Activated T-cell treated with anti-CD3 and anti-CD28 coated beads for 24 hours (primary cell): ENCODE data around the gene MCAT.

Experiments
- DNase-seq: peaks from one replicate; pipeline ENCODE4 v3.0.0-alpha.2; 2020; ENCODE audit warnings: low read depth

The MCAT gene

DNA sequence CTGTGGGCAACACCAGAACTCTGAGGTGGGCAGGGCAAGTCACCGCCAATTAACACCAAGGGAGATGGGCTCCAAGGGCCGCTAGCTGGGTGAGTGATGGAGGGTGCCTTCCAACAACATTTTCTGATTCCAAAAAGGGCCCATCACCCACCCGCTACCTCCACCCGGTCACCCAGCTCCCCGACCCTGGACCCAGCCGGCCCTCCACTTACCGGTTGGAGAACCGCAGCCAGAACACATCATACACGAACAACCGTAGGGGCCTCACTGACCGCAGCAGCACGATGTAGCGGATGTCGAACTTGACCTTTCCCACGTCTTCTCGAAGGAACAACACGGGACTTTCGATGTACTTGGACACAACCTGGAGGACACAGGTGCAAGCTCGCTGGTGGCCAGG lies 29.0 kb upstream of the MCAT start:
- DNase-seq: no peak

DNA sequence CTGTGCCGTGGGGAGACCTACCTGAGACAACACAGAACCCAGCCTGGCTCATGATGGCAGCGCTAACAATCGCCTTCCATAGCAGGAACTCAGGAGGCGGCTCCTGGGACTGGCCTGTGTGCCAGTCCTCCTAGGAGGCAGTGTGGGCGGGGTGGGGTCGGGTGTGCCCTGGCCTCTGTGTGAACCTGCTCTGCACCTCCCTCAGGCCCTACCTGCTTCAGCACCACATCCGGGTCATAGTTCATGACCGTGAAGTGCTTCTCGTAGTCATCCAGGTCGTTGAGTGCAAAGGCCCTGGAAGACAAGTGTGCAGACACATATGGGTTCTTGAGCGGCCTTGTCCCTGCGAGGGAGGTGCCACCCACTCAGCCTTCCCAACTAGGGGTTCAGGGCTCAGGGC lies 28.4 kb upstream of the MCAT start:
- no peak for DNase-seq

DNA sequence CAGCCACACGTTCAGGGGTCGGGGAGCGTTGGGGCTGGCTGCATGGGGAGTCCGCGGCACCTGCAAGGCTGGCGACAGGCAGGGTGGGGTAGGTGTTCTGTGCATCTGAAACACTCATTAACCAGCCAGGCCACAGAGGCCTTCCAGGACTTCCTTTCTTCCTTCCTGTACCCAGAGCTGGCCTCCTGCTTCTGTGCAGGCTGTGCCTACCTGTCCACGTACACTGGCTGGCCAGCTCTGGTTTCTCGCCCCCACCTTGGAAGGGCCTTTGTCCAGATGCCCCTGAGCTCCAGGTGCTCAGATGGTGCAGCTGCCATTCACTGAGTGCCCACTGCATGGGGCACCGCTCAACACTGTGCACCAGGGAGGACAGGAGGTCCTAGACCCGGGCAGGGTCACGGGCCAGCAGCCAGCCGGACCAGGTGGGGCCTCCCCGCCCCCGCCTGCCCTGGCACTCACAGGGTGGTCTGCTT lies 27.9 kb upstream of the MCAT start:
- no peak for DNase-seq

DNA sequence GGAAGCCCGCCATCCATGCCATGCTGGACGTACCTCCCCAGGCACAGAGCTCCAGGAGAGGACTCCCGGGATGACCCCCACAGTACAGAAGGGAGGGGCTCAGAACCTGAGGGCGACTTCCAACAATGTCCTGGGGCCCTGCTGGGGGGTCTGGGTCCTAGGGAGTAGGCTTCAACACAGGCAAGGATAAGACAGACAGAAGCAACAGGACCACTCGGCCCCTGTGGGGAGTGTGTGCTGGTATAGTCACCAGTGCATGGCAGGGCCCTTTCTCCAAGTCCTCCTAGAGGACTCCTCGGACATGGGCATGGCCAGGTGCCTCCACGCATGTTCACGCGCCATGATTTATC lies 26.9 kb upstream of the MCAT start:
- DNase-seq: no peak

DNA sequence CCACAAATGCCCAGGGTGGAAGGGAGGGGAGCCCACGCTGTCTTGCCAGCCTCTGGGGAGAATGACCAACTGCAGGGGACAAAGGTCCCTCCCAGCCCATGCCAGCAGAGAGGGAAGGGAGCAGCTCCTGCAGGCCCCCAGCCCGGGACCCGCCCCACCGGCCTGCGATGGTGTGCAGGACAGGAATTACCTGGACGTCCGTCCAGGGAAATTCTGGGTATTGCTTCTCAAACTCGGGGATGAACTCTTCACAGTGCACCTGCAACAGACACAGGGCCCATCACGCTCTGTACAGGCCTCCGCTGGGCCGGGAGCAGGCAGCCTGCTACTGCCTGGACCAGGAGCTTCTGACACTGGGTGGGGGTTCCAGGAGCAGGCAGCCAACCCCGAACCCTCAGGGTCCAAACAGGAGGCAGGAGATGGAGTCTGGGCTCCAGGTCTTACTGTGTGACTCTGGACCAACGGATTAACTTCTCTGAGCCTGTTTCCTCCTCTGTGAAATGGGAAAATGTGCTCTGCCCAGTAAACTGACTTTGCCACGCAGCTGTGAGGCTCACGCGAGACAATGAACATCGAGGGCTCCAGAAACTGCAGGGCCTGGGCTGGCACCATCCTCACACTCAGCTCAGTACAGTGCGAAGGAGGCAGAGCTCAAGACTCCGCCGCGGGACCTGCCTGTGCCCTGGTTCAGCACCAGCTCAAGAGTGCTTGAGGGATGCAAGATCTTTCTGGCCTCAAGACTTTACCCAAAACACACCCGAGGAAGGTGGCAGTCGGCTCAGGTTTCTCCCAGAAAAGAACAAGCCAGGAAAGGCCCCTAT lies 26.3 kb upstream of the MCAT start:
- DNase-seq: no peak

DNA sequence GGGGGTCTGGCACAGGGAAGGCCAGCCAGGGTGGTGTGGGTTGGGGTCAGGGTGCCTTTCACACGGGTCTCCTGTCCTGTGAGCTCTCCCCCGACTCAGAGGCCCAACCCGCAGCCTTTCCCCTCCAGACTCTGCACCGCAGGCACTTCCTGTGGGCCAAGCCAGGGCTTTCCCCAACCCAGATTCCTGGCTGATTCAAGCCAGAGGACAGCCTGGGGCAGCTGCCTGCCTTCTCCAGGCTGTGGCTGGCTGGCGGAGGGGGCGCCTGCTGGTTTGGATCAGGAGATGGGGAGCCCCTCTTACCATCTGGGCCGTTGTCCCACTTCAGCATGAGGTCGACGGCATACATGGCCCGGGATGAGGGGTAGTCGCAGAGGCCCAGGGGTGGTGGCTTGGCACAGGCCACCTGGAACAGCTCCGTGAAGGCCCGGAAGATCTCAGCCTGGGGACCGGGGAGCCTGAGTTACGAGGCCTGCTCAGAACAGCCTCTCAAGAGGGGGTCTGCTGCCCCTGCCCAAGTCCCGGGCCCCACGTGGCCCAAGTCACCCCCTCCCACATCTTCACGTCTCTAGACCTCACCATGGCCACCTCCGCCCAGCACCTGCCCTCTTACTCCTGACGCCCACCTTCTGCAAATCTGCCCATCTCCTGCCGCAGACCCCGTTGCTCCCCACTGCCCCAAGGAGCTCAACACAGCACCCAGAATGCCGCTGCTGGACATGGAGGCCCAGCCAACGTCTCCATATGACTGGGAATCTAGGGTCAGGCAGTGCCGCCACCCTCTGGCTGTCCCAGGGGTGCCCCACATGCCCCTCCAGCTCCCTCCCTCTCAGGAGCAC lies 25.5 kb upstream of the MCAT start:
- no peak for DNase-seq

DNA sequence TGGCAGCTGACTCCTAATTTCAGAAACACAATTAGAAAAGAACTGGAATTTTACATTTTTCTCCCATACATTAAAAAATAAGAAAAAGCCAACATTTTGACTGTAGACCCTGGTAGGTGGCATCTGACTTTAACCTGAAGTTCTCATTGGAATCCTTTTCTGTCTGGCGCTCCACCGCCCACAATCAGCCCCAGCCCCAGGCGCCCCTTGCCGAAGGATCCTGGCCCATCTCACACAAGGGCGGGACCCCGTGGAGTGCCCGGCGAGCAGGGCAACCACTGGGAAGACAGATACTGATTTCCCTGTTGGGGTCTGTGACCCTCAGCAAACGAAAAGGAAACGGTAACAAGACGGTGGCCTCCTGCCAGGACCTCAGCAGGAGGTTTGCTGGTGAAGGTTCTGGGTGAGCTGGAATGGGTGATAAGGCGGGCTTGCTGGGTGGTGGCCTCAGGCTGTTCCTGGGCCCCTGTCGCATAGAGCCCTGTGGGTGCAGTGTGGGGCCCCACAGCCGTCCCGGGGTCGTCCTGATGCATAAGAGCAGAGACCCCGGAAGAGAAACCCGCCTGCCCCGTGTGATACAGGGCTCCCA lies 23.9 kb upstream of the MCAT start:
- no peak for DNase-seq

DNA sequence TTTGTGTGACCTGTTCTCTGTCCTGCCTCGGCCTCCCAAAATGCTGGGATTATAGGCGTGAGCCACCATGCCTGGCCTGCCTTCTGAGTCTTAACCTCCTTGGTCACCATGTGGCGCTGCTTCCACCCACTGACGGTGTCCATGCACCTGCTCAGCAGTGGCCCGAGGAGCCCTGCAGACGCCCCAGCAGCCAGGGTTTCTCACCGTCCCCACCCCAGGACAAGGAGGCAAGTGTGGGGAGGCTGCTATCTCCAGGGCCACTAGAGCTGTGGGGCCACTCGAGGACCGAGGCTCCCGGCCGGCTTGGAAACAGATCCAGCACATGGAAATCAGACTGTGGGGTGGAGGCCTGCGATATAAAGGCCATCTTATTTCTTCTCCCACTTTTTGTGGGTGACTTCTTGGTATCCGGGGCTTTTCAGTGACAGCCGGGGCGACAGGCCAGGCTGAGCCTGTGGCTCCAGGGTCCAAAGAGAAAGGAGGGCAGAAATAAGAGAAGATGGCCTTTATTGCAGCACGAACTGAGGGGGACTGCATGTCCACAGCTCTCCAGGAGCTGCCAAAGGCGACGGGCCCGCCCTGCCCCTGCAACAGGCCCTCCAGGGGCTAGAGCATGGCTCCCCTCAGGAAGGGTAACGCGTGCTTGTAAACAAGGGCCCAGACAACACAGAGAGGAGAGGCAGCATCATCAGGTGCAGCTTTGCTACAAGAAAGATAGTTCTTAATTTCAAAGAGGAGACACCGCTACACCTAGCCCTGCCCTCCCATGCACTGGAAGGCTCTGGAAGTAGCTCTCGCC lies 23.1 kb upstream of the MCAT start:
- DNase-seq: no peak

DNA sequence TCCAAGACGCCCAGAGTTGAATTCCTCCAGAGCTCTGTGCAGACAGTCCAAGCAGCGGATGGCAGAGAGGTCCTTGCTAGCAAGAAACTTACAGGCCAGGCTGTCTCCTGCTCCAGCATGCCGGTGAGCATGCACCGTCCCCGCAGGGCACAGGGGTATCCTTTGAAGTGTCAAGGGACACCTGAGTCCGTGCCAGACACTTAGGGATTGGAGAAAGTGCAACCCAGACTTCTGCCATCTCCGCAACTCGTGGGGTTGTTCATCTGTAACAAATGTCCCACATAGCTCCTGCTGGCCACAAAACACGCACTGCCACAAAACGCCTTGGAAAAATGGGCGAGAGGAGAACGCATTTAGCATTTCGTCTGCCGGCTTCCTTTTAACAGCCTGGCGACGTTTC lies 21.4 kb upstream of the MCAT start:
- no peak for DNase-seq

DNA sequence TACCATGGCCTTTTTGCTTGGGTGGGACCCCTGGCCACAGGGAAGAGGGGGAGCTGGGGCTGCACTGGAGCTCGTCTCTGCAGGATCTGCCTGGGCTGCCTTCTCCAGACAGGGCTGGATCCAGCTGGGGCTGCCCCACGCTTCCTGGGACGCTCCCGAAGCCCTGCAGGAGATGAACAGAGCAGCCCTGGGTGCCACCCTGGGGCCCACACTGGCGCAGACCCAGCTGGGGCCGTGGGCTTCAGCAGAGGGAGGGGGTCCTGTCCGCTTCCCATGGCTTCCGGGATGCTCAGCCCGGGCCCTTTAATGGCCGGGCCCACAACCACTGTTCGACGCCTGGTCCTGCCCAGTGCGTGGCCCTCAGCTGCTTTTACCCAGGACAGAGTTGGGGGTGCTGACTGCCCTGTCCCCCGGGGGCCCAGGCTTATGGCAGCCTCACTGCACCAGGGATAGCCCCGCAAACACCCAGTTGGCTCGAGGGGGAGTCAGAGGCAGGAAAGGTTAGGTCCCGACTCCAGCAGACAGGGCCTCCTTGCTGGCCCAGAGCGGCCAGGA lies 20.1 kb upstream of the MCAT start:
- no peak for DNase-seq

DNA sequence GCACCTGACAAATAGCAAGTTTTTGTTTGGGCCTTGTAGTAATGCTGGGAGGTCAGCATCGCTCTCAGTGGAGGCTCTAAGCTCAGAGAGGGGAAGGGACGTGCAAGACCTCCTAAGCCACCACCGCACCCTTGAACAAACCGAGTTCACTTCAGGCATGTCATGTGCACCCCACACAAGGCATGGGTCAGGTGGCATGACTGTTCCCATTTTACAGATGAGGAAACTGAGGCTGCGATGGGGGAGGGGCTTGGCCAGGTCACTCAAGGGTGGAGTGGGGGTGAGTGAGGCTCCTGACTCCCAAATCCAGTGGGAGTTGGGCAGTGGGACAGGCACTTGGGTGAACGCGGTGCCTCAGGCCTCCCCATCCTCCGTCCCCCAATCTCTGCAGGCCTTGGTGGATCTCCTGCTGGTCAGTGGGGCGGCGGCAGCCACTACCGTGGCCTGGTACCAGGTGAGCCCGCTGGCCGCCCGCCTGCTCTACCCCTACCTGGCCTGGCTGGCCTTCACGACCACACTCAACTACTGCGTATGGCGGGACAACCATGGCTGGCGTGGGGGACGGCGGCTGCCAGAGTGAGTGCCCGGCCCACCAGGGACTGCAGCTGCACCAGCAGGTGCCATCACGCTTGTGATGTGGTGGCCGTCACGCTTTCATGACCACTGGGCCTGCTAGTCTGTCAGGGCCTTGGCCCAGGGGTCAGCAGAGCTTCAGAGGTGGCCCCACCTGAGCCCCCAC lies 19.4 kb upstream of the MCAT start:
- DNase-seq: no peak

DNA sequence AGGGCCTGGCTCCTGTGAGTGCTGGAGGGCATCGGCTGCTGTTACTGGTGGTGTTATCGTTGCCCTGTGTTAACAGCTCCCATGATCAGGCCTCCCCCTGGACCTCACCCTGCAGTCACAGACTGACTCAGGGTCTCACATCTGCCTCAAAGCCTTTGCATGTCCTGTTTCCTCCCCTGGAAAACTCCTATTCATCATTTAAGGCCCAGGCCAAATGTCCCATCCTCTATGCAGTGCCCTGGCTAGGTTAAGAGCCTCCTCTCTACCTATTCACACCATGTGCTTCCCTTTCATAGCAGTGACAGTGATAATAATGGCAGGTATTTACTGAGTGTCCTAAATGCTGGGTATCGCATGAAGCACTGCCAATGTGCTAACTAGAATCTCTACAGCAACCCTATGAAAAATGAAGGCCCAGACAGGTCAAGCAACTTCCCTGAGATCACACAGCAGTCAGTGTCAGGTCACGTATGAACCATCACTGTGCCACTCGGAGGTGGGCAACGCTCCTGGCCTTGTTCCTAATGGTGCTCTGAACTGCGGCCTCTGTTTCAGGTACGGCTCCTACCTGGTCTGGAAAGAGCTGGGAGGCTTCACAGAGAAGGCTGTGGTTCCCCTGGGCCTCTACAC lies 17.4 kb upstream of the MCAT start:
- DNase-seq: no peak

DNA sequence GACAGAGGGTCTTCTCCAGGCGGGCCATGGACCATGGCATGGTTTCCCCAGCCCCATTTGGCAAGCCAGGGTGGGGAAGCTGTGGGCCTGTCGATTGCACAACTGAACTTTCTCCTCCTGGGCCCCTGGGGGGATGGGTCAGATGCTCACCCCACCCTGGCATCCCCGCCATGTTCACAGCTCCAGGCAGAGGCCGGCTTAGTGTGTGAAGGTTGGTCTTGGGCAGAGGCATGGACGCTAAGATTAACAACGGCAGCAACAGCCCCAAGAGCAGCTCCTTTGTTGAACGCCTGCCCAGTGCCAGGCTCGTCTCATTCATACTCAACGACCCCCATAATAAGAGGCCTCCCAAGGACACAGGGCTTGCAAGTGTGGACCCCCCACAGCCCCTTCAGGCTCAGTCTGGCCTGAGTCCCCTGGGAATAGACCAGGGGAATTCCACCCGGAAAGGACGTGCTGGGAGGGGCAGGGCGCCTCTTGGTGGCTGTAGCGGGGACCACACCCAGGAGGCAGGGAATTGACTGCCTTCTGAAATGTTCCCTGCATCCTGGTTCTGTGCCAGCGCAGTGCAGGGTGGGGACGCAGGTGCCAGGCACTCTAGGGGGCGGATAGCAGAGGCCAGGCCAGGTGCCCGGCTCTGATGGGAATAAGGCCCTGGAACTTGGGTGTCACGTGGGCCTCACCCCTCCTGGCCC lies 16.4 kb upstream of the MCAT start:
- no peak for DNase-seq

DNA sequence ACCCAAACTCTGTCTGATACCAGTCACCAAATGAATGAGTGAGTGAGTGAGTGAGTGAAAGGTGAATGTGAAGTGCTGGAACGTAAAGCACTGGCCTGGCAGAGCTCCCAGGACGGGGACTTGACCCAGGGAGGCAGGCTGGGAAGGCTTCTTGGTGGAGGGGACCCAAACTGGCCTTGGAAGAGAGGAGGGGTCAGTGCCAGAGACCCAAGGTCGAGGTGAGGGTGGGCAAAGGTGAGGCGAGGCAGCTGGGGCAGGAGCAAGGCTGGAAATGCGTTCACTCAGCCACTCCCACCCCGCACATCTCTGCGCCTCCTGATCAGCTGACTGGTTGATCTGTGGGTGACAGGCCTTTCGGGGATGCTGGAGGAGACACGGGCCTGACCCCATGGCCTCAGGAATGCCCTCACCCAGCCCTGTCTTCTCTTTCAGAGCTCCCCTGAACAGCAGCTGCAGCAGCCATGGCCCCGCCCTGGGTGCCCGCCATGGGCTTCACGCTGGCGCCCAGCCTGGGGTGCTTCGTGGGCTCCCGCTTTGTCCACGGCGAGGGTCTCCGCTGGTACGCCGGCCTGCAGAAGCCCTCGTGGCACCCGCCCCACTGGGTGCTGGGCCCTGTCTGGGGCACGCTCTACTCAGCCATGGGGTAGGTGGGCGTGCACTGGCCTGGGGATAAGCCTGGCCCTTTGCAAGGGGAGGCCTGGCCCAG lies 15.7 kb upstream of the MCAT start:
- DNase-seq: no peak

DNA sequence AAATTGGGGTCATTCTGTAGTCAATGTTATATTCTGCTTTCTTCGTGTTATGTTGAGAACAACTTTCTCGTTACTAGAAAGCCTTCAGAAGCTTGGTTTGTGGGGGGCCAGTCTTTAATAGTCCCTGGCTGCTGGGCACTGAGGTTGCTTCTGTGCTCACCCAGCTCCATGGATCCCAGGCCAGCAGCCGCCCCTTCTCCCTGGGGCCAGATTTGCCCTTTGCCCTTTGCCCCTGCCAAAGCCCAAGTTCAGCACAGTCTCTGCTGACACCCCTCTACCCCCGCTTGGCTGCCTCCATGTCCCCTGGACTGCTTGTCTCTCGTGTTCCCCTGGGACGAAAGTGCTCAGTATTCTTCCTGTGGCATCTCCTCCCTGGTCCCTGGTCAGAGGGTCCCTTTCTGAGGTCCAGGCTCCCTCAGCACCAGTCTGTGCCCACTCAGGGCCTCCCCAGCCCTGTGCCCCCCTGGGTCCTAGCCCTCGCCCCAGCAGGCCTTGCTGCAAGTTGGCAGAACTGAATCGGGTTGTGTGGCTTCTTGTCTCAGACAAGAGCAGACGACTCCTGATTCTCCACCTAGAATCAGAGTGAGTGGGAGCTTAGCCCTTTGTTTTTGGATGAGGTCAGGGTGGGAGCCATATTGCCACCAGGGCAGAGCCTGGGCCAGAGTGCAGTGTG lies 14.8 kb upstream of the MCAT start:
- DNase-seq: no peak

DNA sequence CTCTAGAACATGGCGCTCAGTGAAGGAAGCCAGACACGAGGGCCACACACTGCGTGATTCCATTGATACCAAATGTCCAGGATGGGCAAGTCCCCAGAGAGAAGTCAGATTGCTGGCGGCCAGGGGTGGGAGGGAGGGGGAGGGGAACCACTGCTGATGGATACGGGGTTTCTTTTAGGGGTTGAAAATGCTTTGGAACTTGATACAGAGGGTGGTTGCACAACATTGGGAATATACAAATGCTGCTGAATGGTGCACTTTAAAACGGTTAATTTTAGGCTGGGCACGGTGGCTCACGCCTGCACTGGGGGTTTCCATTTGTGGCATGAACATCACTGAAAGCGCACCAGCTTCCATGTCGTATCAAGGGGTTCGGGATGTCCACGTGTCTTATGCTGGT lies 13.2 kb upstream of the MCAT start:
- no peak for DNase-seq

DNA sequence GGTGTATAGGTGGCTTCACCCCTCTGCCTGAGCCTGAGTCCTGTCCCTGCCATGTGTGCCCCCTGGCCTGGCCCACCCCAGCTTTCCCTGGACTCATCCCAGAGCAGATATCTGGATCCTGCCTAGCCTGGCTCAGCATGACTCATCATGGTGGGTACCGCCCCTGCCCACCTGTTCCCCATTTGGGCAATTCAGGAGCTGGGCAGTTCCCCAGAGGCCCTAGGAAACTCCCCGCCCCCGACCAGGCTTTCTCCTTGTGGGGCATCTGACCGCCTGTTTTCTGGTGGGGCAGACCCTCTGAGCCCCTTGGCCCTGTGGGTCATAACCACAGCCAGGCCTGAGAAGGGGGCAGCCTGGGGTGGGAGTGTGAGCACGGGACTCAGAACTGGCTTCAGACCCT lies 12.6 kb upstream of the MCAT start:
- no peak for DNase-seq

DNA sequence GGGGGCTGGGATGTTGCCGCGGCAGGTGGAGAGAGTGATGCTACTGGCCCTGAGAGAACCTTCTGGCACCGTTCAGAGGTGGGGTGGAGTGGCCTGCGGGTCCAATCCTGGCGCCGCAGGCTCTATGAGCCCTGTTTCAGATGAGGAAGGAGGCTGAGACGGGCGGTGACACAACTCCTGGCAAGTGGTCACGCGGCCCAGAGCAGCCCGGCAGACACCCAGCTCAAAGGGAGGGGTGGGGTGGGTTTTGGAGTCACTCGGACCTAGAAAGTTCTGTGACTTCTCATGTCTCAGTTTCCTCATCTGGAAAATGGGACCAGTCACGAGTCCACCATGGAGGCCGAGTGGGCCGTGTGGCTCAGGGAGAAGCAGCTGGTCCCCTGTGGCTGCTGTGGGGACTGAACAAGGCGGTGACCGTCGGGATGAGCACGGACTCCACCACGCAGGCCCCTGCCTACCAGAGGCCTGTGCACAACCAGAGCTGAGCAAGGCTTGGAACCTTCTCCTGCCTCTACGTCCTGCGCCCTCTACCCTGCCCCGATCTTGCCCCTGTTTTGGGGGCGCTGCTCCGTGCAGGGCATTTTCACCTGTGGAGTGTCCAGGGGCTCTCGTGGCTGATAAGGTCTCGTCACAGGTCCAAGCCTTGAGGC lies 11.8 kb upstream of the MCAT start:
- DNase-seq: no peak
